SKM-1 (cell line): ENCODE results near the gene AP1S1.

Experiments
- DNase-seq: peaks from one replicate; lab custom pipeline; 2025; ENCODE audit not compliant: unreplicated experiment; lab: John Stamatoyannopoulos, UW

Gene AP1S1

DNA sequence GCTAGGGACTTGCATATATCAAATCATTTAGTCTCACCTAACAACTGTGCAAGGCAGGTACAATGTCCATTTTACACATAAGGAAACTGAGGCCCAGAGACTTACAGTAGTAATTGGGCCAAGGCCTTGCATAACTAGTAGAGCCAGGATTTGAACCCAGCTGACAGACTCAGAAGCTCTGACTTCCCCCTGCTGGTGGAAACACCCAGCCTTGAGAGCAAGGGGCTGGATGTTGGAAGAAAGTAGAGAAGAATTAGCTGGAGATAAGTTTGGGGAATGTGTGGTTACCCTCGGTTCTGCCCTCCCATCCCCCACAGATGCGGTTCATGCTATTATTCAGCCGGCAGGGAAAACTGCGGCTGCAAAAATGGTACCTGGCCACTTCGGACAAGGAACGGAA lies 2.0 kb downstream of the AP1S1 start:
- DNase-seq = no peak

DNA sequence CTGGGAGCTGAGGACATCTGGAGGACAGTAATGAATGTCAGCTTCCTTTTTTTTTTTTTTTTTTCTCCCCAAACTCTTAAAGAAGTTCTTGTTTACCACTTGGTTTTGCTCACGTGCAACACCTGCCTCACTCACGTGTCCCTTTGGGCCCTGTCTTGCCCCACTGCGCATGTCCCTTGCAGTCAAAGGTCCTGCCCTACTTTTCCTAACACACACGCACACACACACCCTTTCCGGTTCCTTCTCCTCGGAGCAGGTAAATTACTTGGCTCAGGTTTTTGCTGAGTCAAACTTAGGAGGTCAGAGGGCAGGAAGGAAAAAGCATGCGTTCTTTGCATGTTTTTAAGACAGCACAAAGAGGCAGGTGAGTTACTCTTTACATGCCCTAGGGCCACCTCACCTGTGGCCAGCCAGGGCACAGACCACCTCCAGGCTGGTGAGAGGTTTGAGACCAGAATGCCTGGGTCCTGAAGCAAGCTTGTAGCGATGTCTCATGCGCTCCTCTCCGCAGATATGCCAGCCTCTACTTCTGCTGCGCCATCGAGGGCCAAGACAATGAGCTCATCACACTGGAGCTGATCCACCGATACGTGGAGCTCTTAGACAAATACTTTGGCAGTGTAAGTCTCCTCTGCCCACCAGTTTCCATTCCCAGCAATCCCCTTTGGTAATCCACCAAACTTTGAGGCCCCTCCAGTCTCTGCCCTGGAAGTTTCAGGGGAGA lies 2.8 kb downstream of the AP1S1 start:
- no peak for DNase-seq

DNA sequence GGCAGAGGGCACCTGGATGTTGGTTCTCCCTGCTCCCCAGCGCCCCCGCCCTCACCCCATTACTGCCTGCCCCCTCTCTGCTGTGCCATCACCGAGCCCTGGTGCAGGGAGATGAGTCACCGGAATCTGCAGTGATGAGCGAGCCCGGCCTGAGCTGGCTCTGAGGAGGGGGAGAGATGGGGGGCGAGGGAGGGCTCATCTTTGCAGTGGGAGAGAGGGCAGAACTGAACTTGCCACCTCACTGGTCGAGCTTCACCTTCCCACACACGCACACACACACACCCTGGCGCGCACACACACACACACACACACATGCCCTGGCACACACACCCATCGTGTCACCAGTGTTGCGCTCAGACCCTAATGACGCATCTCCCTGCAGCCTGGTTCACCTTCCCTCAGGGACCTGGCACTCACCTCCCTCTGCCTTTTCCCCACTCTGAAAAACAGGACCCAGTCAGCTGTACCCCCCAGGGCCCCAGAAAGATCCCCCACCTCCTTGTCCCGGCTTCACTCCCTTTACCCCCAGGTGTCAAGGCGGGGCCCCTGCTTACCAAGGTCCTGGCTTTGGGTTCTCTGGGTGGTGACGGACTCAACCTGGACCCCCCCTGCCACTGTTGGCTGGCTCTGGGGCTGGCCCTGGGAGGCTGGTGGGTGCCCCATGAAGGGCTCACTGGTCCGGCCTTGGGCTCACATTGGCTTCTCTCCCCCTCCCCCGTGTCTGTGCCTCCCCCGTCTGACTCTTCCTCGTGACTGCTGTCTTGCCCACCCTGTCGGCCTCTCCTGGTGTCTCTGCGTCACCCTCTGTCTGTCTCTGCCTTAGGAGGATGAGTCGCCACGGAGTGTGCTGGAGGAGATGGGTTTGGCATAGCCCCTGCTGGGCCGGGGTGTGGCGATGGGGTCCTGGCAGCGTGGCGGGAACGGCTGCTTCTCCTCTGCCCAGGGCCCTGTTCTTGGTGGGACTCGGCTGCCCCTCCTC lies 5.7 kb downstream of the AP1S1 start:
- no peak for DNase-seq

DNA sequence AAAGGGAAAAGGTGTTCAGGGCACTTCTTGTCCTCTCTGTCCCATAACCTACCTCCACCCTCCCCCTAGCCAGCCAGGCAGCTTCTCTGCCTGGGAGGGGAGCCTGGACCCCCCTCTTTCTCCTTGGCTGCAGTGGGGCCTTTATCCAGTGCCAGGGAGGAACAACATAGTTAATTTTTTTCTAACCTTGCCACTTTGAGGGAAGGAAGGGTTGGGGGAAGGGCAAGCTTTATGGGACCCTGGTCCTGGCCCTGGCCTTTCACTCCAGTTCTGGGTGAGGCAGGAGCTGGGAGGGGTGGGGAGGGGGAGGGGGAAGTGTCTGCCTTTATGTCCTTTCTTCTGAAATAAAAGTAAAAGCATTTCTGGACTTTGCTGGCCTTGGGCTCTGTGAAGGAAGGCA lies 6.6 kb downstream of the AP1S1 start:
- DNase-seq = no peak

DNA sequence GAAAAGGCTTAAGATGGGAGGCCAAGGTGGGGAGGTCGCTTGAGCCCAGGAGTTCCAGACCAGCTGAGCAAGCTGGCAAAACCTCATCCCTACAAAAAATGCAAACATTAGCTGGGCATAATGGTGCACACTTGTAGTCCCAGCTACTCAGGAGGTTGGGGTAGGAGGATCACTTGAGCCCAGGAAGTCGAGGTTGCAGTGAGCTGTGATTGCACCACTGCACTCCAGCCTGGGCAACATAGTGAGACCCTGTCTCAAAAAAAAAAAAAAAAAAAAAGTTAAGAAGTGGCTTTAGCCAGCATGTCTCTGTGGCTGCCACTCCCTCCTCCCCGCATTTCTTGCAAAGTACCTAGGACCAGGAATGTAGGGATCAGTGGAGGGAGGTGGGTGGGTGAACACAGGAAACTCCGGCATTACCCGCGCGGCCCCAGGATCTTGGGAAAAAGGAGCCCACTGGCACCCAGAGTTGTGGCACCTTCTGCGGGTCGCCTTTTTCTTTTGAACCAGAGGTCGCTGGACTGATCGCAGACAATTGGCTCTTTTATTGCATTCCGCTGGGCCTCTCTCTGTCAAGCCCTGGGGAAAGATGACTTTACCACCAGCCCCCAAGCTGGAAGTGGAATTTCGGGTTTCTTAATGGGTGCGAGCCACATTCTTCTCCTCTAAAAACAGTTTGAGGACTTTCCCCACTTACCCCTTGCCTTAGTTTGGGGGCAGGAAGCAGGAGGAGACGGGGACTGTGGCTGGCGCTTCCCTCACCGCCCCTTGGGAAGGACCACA lies 7.6 kb downstream of the AP1S1 start:
- DNase-seq = no peak

DNA sequence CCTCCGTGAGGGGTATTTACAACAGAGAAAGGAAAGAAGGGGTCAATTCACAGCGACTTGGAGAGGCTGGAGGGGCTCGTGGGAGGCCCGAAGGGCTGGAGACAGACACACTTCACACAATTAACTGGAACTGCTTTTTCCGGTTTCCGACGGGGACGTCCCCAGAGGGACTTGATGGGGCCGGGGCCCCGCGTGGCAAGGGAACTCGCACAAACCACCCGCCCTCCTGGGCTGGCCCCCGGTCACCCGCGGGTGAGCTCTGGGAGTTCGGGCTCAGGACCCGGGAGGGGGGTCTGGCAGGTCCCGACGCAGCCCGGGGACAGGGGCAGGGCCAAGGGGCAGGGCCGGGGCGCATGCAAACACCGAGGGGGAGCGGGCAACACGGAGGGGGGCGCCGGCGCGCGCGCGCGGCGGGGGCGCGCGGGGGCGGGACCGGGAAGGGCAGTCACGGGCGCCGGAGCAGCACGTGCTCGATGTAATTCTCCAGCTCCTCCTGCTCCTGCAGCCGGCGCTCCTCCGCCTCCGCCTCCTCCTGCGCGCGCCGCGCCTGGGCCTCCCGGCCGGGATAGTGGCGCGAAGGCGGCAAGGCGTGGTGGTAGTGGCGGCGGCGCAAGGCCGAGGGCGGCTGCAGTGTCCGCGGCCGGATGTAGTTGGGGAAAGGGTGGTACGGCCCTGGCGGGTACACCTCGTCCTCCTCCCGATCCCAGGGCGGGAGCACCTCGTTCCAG lies 8.4 kb downstream of the AP1S1 start:
- no peak for DNase-seq

DNA sequence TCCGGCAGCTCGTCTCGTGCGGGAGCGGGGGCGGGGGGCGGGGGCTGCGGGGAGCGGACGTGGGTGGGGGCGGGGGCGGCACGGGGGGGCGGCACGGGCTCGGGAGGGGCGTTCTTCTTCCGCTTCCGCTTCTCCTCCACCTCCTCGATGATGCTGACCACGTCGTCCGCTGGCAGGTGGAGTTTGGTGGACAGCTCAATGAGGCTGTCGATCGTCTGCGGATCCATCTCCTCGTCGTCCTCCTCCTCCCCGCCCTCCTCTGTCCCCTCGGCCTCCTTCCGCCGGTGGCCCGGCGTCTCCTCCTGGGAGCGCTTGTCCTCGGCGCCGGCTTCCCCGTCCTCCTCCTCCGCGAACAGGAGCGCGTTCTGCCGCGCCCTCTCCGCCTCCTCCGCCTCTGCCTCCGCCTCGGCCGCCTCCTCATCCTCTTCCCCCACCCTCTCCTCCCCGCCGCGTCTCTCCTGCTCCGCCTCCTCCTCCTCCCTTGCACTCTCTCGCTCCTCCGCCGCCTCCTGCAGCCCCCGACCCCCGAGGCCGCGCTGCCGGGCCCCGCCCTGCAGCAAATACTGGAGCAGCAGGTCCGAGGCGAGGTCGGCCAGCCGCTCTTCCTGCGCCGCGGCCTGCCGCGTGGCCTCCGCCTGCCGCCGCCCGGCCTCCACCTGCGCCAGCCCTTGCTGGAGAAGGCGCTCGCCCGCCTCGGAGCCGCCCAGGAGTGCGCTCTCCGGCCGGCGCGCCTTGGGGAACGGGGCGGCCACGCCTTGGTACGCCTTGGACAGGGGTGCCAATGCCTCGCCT lies 9.2 kb downstream of the AP1S1 start:
- DNase-seq = no peak

DNA sequence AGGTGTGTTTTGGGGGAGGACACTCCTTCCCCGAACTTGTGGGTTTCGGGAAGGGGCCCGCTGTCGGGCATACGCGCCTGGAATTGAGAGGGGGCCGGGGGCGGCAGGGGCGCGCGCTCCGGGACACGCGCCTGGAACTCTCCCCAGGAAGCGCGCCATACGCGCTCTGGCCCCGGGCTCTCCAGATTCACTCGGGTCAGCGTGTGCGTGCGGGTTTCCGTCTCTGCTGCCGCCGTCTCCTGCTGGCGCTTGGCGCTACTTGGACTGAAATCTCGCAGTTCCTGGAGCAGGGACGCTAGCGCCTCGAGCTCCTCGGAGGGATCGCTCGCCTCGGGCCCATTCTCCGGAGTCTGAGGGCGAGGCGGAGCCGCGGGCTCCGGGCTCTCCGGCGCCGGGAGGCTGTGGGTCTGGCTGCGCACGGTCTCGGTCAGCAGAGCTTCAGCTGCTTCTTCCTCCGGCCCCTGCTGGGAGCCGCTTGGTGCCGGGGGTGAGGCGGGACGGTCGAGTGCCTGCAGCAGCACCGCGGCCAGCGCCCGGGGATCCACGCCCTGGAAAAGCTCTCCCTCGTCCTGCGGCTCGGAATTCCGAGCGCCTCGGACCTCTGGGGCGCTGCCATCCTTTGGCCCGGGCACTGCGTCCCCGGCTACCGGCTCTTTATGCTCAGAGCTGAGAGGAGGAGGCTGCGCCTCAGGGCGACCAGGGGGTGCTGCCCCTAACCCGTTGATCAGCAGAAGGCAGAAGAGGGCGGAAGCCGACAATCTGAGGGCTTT lies 10.0 kb downstream of the AP1S1 start:
- DNase-seq = no peak

DNA sequence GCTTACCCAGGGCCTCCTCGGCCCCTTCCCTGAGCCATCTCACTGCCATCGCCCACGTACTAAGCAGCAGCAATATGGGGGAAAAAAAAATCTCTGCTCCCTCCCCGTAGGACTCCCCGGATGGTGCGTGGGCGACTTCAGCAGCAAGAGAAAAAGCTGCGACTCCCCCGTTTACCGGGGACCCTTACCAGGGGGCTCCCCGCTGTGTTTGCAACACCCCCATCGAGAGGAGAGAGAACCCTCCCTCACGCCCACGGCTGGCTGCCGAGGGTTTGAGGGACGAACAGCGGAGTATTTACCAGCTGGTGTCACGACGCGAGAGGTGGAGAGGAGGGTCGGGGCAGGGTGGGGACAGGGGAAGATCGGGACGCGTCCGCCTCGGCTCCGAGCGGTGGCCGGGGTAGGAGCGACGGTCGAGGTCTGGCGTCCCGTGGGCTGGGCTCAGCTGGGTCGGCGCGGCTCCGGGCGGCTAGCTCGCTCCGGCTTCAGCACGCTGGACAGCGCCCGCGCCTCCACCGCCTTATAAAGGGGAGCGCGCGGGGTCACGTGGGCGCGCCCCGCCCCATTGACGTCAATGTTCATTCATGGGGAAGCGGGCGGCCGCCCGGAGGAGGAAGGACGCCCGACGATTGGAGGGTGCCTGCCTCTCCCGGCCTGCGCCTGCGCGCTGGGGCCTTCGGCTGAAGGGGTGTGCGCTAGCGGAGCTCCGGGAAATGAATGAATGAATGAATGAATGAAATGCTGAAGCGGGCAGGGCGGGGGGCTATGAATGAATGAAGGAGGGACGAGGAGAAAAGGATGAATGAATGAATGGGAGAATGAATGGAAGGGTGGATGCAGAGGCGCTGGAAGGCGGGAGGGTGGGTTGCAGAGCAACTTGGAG lies 11.0 kb downstream of the AP1S1 start, which contains the start of gene VGF:
VGF (minus strand) TSS at position 495 of the 883 bp plus-strand sequence. CDS start 726 bp downstream, outside the sequence.
- DNase-seq = peak; percentile 54

DNA sequence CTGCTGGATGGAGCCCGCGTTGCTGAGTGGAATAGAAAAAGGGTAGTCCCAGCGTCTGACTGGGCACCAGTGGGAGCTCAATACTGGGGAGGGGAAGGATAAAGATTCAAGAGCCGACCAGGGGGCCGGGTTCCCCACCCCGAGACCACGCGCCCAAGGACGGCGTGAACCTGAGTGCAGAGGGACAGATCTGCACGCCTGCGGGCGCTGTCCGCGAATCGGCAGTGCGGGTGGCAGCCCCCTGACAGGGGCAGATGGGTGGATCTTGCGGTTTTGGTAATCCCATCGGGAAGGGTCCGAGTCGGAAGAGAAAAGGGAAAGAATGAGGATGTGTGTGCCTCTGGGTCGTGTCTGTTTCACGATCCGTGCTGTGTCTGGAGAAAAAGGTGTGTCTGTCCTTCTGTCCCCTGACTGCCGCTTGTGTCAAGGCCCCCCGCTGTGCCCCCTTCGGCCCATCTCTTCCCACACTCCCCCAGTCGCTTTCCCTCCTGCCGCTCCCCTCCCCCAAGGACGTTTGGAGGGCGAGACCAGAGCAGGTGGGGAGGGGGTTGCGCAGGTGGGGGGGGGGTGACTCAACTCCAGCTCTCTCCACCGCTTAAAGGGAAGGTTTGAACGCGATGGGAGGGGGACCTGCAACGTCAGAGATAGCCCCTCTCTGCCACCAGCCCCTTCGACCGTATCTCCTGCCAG lies 11.8 kb downstream of the AP1S1 start:
- no peak for DNase-seq

DNA sequence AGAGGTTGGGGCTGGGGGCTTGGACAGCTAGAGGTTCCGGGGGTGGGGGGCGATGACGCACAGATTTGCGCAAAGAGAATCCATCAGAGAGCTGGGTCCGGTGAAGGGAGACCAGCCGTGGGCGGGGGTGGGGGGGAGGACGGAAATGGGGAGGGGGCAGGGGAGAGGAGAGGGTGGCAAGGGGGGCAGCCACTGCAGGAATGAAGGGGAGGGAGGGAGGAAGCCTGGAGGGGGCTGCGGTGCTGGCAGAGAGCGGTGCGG lies 12.3 kb downstream of the AP1S1 start:
- DNase-seq = no peak

DNA sequence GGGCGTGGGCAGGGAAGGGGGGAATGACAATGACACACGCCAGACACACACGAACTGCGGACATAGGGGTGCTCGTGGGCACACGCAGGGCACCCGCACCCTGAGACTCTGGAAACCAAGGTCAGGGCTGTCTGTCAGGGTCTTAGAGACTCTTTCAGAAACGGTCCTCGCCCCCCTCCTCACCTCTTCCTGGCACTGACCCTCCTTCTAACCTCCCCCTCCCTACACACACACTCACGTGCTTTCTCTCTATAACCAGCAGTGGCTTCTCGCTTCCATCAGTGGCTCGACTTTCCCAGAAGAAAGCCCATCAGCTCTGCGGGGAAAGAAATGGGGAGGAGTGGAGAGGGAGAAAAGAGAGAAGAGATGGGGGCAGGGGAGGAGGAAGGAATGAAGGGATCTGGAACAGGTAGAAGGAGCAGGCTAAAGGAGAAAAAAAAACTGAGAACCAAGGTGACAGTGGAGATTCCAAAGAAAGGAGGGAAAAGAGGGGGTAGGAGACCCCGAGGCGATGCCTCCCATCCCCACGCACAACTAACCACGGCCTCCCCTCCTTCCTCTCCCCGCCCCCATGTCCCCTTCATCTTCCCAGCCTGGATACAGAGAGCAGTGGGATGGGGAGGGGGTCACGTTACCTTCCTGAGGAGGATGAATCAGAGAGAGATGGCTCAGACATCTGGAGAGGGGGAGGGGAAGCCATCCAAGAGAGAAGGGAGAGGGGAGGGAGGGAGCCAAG lies 12.8 kb downstream of the AP1S1 start:
- no peak for DNase-seq

DNA sequence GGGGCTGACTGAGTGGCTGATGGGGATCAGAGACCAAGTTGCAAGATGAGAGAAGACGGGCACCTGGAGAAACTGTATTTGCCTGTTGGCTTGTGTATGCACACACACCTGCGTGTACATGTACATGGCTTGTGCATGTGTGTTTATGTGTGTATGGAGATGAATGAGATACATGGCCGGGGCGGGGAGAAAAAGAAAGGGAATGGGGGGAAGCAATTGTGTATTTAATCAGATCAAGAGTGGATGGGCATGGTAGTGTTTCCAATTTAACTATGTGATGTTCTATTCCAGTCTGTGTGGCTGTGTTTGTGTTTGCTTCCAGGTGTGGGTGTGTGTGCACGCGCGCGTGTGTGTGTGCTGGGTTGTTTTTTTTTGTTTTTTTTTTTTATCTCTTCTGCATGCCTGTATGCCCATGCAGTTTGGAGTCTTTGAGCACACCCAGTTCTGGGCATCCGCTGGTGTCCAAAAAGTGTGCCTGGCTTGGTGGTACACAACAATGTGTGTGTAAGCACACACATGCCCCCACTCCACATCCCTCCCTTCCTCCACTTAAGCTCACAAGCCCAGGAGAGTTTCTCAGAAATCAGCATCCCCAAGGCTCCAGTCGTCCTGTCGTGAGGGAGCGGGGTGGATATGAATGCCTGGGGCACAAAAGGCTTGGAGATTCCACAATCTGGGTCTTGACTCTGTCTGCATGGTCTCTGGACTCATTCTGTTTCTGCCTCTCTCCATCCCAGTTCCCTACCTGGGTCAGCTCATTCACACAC lies 13.6 kb downstream of the AP1S1 start:
- no peak for DNase-seq

DNA sequence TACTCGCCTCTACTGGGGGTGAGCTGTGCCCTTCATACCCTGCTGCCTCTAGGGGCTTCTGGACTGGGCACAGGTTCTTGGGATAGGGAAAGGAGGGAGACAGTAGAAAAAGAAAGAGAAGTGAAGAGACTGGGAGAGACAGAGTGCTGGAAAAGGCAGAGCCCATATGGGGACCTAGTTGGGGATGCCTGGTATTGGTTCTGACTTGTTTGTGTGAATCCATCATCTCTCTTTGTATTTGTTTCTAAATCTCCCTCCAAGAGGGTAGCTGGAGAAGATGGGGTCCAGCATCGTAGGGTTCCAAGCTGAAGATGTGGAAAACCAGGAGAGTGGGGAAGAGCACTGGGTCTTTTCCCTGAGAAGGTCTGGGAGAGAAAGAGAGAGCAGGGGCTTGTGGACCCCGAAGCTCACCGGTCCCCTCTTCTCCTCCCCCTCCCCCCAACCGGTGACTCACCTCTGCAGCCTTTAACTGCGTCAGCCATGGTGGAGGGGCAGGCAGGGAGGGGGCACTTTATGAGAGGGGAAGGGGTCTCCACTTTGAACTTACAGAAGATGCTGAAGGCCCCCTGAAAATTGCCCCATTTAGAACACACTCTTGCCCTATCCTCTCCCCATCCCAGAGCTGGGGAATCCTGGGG lies 14.3 kb downstream of the AP1S1 start:
- DNase-seq = no peak

DNA sequence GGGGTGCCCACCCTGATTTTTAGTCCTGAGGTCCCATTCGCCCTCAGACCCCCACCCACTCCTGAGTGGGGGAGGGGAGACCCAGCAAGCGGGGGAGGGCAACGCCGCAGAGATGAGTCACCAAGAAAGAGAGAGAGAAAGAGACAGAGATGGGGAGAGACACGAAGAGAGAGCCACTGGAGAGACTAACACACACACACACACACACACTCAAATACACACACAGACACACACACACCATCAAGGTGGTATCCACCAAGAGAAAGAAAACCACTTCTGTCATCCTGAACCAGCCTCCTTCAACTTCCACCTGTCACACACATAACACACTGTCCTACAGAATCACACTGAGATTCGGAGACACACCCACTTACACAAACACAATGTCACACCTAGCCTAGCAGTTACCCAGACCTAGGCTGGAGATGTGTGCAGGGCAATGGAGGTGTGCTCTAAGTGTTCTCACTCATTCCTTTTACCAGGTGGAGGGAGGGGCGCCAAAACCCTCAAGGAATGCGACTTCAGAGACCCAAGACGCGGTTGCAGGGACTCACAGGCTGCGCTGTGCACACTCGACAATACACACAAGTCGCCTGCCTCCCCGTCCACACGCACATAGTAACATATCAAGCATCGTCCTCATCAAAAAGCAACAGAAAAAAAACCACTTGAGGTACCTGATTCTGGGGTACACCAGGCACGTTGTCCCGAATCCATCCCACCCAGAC lies 15.0 kb downstream of the AP1S1 start:
- no peak for DNase-seq
